GM21786 (cell line): ENCODE measurements around the gene F10.

Source experiments
- ATAC-seq: cut with Tn5 transposase; IDR thresholded peaks from one replicate; pipeline ENCODE4 v1.9.1; 2021; ENCODE audit not compliant: unreplicated experiment

F10 gene

DNA sequence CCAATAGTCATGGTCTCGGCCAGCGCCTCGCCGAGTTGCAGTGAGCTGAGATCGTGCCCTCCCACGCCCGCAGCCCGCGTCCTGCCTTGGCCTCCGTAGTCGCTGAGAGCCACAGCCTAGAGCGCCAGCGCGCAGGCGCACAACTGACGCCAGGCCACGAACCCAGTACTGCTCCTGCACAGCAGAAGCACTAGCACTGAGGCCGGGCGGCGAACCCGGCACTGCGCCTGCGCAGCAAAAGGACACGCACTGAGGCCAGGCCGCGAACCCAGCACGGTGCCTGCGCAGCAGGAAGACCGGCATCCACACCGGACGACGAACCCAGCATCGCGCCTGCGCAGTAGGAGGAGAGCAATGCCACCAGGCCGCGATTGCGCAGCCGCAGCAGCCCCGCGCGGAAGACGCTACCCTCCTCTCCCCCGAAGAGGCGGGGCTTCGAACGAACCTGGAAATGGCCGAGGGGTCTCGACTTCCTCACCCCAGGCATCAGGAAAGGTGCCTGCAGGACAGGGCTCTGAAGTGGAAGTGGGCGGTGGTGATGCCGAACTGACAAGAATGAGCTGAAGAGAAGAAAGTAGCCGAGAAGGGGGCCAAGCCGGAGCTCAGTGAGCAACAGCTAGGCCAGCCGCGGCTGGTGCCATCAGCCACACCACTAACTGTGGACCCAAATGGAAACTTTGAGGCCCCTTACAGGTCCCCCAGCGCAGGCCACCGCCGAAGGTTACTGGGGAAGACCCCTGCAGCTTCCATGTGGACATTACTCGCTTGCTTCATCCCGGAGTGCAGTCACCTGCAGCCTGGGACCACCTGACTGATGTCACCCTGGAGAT lies 7.5 kb downstream of the F10 start:
- ATAC-seq, result no peak

DNA sequence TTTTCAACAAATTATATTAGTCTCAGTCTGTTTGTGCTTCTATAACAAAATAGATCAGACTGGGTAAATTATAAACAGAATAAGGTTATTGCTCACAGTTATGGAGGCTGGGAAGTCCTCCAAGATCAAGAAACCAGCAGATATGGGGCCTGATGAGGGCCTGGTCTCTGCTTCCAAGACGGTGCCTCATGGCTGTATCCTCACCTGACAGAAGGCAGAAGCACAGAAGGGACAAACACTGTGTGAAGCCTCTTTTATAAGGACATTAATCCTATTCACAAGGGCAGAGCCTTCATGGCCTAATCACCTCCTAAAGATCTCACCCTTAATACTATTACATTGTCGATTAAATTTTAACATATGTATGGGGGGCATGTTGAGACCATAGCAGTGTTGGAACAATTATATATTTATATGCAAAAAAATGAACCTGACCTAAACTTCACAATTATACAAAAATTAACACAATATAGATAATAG lies 12.7 kb downstream of the F10 start:
- ATAC-seq, result no peak

DNA sequence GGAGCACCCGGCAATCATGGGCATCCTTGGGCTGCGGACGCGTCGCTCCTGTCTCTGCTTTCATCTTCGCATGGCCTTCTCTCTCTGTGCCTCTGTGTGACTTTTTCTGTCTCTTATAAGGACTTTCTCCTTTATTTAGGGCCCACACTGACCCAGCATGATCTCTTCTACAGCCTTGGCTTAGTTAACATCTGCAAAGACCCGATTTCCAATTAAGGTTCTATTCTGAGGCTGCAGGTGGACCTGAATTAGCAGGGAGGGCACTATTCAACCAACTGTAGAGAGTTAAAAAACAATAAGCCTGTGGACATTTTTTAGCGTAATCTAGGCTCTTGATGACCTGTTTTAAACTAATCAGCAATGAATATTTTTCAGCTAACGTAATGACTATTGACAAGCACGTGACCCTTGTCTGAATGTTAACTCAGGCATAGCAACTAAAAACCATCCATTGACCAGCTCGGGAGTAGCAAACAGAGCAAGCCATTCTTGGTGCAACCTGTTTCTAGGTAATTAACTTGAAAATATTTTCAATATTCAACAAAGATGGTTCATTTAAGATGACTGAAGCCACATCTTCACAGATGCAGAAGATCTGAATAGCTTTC lies 15.2 kb downstream of the F10 start:
- no peak for ATAC-seq

DNA sequence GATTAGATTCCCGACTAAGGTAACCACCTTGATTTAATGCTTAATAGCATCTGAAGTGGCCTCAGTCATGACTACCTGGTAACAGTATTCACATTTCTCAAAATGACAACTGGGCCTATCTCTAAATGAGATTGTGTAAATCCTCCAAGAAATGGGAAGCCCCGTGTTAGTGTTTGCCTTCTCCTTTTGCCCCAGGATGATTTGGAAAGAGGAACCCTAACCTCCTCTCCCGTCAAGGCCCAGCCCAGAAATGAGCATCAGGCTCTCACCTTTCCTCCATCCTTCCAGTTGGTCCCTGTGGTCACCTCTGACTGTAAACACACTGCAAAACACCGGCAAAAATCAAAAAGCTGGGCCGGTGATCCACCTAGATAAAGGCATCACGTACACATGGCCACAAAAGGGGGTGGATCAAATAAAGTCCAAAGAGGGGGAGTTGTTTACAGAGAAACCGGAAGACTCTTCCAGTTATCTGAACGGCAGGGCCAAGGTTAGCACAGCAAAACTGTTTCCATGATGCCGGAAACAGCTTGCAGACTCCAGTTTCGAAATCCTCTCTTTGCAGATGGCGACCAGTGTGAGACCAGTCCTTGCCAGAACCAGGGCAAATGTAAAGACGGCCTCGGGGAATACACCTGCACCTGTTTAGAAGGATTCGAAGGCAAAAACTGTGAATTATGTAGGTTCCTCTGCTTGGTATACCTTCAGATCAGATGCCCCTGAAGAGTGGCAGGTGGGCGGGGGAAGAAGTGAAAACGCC lies 16.4 kb downstream of the F10 start:
- ATAC-seq, result no peak

DNA sequence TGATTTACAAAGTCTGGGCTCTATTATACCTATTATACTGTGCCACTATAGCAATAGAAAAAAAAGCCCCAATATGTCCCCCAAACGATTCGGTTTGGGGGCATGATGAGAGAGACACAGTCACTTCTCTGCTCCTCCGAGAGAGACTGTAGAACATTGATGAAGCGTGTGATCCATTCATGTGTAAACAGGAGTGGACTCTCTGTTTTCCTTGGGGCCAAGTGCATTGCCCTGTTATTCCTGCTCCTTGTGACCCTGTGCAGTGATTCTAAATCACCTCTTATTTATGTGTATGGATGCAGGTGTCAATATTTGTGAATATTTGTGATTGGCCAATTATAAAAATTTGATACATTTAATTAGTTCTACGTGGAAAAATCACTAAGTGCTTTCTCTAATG lies 17.0 kb downstream of the F10 start:
- no peak for ATAC-seq

DNA sequence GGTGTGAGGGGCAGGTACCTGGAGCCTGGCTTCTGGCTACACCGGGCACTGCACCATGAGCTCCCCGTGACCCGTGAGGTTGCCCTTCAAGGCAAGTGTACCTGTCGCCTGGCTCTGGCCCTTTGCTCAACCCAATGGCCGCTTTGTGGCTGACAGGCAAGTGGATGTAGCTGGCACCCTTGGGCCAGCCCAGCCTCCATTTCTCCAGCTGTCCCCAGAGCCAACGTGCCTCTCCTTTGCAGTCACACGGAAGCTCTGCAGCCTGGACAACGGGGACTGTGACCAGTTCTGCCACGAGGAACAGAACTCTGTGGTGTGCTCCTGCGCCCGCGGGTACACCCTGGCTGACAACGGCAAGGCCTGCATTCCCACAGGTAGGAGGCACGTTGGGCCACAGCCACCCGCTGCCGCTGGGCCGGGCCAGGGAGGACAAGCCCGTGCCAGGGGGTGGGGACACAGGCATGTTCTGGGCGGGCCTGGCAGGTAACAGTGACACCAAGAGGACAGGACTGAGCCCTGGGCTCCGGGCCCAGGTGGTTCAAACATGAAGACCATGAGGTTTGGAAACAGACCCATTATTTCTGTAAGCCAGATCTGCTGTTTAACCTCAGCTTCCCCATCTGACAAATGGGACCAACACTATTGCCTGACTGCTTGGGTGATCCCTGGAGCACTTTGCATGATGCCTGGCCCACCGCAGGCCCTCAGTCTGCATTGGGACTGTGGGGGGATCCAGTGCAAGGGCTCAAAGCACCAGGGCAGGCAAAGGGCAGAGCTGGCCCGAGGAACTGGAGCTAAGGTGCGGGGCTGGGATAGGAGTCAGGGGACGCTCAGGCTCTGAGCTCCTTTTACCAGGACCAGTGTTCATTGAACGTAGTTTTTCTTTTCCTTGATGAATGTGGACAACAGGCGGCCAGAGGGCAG lies 18.3 kb downstream of the F10 start:
- no peak for ATAC-seq

DNA sequence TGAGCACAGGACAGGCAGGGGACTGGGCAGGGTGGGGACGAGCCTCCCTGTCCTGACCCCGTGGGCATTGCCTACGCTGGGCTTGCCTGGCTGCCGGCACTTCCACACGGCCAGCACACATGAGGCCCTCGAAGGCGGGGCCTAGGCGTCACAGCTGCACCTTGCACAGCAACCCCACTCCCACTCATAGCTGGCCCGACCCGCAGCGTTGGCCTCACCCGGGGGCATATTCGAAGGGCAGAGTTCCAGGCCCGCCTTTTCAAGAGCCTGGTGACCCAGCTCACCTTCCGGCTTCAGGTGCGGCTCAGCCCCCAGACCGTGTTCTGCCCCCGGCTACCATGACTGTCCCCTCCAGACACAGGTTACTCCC lies 19.0 kb downstream of the F10 start:
- no peak for ATAC-seq

DNA sequence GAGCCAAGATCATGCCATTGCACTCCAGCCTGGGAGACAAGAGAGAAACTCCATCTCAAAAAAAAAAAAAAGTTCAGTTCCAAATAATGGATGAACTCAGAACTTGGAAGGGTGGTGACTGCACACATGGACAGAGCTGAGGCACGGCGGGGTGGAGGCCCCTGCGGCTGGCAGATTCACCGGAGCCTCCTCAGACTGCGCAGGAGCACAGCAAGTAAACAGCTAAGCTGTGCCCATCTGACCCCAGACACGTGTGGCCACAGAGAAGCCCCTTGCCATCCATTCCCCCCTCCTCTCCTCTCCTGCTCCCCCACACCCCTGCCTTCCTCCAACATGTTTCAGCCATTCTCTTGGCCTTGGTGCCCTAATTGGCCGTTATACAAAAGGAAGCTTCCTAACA lies 20.3 kb downstream of the F10 start:
- no peak for ATAC-seq

DNA sequence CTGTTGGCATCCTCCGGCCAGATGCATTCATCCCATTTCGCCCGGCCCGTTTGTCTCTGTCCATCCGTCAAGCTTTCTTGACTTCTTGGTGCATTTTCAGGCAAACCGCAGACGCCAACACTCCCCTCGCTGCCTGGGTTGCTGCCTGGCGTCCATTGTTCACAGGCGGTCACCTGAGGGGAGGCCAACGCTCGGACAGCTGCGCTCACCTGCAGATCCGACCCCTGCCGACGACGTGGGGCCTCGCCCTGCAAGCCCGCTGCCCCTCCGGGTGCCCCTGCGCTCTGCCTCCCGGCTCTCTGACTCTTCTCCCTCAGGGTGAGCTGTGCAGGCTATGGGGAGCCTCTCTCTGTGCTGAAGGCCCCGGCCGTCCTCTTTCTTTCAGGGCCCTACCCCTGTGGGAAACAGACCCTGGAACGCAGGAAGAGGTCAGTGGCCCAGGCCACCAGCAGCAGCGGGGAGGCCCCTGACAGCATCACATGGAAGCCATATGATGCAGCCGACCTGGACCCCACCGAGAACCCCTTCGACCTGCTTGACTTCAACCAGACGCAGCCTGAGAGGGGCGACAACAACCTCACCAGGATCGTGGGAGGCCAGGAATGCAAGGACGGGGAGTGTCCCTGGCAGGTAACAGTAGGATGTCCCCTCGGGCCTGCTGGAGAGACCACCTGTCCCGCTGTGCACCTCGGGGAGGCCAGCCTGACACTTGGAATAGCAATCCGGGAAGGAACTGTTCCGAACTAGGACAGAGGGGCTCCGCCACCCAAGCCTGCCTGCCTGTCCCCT lies 21.1 kb downstream of the F10 start:
- no peak for ATAC-seq

DNA sequence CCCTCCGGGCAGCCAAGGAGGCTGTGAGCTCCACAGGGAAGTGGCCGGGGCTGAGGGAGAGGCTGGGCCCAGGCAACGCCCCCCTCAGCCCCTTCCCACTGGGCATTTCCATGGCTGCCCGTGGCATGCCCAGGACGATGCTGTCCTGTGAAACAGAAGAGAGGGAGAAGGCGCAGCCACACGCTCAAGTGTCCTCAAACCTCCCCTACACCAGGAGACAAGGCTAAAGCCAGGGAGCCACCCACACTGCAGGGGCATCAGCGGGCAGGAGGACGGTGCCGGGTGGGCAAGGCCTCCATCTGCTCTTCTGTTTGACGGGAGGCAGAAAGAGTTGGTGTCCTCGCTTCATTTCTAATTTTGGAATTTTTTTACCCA lies 21.6 kb downstream of the F10 start:
- no peak for ATAC-seq

DNA sequence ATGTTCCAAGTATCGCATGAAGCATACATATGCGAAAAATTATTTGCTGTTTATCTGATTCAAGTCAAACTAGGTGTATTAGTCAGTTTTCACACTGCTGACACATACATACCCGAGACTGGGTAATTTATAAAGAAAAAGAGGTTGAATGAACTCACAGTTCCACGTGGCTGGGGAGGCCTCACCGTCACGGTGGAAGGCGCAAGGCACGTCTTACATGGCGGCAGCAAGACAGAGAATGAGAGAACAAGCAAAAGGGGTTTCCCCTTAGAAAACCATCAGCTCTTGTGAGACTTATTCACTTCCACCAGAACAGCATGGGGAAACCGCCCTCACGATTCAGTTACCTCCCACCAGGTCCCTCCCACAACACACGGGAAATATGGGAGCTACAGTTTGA lies 22.9 kb downstream of the F10 start:
- no peak for ATAC-seq

DNA sequence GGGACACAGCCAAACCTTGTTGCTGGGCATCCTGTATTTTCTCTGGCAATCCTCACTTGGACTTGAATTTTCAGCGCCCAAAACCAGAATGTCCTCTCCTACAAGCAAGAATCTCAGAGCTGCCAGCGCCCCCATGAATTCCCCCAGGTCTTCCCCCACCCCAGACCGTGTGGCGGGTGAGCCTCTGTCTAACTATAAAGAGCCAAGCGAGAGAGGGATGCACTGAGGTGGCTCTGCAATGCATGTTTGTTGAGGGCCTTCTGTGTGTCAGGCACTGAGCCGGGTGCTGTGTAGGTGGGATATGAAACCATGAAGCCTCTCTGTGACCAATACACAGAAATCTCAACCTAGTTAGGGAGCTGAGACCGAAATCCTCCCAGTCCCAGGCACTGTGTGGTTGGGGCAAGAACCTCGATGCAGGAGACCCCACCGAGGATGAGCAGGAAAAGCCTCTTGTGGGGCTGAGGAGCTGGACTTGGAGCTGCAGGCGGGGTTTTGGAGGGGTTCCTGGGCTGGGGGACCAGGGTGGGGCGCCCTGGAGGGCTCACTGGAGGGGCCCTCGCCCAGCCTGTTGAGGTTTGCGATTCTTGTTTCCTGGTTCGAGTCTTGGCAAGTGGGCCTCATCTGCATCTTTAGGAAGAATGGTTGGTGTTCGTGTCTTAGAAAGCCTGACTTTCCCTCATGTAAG lies 23.5 kb downstream of the F10 start:
- ATAC-seq, result no peak

DNA sequence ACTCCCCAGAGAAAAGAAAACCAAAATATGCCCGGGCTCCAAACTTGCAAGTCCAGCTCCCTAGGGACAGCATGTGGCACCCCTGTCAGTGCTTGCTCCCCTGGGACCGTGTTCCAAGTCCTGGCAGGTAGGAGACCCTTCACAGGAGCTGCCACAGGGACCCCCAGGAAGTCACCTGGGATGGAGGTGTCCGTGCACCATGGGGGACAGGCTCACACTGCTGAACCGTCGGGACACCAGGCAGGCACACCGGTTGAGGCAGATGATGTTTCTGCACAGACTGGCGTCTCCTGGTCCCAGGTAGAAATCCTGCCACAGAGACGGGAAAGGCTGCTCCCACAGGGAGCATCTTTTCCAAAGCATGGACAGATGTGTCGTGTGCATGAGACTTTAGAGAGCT lies 24.2 kb downstream of the F10 start:
- no peak for ATAC-seq

DNA sequence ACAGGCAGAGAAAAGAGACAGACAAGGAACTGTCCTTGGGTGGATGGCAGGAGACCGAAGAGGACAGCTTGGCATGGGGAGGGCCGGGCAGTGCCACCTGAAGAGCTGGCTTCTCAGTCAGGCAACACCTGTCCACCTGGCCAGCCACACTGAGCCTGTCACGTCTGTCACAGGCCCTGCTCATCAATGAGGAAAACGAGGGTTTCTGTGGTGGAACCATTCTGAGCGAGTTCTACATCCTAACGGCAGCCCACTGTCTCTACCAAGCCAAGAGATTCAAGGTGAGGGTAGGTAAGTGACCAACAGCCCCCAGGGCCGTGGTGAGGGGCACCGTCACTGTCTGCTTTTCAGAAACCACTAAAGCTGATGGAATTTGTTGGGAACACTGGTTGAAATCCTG lies 24.6 kb downstream of the F10 start:
- ATAC-seq, result no peak

DNA sequence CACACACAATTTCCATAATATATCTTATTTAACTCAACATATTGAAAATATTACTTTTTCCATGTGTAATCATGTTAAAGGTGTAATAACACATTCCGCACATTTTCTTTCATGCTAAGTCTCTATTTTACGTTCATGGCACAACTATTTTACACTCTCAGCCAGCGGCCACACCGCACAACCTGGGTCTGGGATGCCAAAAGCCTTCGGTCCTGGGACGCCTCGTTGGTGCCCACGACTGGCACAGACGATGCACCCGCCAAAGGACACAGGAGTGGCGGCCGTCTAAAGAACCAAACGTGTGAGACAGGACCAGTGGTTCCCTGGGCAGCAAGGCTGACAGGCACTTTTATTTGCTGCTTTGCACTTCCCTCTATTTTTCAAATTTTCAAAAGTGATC lies 25.8 kb downstream of the F10 start:
- no peak for ATAC-seq

DNA sequence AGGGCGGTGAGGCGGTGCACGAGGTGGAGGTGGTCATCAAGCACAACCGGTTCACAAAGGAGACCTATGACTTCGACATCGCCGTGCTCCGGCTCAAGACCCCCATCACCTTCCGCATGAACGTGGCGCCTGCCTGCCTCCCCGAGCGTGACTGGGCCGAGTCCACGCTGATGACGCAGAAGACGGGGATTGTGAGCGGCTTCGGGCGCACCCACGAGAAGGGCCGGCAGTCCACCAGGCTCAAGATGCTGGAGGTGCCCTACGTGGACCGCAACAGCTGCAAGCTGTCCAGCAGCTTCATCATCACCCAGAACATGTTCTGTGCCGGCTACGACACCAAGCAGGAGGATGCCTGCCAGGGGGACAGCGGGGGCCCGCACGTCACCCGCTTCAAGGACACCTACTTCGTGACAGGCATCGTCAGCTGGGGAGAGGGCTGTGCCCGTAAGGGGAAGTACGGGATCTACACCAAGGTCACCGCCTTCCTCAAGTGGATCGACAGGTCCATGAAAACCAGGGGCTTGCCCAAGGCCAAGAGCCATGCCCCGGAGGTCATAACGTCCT lies 26.4 kb downstream of the F10 start:
- ATAC-seq, result no peak

DNA sequence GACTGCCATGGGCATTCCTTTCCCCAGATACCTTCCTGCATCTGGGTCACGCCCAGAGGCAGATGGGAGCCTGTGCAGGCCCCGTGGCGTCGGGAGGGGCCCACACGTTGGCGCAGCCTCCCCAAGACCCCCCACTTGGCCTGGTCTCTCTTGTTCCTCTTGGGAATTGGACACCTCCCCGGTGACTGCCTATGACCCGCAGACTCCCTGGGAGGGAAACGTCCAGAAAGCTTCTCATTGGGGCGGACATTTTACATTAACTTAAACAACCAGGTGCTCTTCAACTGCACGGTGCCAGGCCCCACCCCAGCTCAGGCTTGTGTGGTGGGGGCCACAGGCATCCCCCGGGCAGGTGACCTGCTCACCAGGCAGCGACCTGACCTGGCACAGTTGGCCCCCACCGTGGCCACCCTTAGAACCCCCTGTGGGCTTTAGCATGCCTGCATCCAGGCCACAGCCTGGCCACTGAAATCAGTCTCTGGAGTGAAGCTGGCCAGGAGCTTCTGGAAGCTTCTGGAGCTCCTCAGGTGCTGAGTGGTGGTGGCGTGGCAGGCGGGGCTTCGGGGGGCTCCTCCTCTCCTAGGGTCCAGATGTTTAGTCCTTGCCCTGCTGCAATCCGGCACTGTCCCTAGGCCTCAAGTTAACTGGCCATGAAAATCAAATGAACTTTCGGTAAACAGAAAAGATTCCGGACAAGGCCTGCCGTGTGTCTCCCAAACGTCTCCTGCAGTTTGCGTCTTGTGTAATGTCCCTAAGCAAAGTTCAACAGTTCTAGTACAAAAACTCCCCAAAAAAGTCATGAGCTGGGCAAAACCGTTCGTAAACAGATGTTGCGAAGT lies 27.3 kb downstream of the F10 start:
- ATAC-seq, result no peak

DNA sequence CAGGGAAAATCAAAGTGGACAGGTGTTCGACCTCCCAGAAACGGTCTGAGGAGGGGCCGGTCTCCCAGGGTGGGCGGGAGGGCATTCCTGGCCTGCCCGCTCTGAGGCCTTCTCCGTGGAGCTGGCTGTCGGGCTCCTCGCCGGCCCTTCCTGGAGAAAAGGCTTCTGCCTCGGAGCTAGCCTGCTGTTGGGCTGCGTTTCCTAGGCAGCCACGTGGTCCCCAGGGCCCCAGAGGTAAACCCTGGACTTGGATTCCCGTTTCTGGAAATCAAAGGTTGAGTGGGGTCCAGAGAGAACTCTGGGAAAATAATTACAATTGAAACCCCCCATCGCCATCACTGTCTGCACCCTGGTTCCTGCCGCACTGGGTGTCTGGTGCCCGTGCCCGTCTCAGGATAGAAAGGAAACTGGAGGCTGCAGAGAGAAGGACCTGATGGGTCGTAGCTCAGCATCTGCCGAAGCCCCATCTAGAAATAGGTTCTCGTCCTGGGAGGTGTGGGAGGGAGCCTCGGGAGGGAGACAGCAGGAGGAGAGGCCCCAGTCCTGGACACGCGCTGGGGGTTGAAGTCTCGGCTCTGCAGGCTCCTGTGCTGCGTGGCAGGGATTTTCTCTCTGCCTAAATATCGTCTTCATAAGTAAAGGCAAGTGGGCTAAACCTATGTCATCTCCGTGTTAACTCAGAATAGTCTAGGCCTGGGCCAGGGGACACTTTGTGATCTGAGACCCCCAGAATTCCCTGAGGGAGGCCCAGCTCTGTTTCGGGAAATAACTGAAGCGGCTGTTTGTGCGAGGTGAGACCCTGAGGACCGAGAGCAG lies 28.2 kb downstream of the F10 start:
- no peak for ATAC-seq
